ENCODE data around the gene TNKS1BP1. TPM values are rescaled to one million over a fixed set of nuclear protein-coding genes. Genes with fewer than 3 reads are reported as not detected.

Gene TNKS1BP1
- total and polyA plus RNA-seq, 8 donors, result 63.4 to 172 (median 80.8) TPM

DNA sequence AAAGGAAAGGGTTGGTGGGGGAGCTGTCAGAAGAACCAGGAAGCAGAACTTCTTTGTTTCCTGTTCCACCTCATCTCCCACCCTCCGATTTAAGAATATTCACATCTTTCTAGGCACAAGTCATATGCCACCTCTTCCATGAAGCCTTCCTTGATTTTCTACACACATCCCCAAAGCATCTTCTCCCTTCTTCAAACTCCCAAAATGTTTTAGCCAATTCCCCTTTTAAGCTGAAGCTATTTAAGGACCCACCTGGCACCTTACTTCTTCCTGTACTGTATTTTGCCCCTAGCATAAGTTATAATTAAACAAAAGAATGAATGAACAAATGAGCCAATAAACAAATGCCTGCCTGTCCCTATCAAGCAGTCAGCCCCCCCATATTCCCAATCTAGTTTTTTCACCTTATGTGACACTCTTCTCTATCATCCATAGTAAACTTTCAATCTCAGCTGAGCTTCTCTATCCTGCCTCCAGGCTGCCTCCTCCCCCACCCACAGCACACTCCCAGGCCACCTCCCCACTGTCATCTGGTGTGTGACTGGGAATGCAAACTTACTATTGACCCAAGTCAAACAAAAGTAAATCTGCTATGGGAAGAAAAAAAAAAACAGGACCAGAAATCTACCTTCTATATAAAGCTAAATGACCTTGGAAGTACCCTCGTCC is 3.9 kb downstream of the TNKS1BP1 start:
- Histone ChIP-seq H3K4me3 (peak overlapping the region in 2 of 4 donors; percentile 75 to 76), H3K27ac (peak overlapping the region in 3 of 4 donors; percentile 88 to 96 (median 89)), H3K36me3 (peaks cover 0 to 19% (median 9%) of the 10 kb centered on the region in 3 donors), H3K9me3 (no peaks in the 10 kb centered on the region), H3K4me1 (peaks cover 39 to 68% (median 48%) of the 10 kb centered on the region in 3 donors), H3K27me3 (no peaks in the 10 kb centered on the region)
- TF ChIP-seq, protein P1, sequence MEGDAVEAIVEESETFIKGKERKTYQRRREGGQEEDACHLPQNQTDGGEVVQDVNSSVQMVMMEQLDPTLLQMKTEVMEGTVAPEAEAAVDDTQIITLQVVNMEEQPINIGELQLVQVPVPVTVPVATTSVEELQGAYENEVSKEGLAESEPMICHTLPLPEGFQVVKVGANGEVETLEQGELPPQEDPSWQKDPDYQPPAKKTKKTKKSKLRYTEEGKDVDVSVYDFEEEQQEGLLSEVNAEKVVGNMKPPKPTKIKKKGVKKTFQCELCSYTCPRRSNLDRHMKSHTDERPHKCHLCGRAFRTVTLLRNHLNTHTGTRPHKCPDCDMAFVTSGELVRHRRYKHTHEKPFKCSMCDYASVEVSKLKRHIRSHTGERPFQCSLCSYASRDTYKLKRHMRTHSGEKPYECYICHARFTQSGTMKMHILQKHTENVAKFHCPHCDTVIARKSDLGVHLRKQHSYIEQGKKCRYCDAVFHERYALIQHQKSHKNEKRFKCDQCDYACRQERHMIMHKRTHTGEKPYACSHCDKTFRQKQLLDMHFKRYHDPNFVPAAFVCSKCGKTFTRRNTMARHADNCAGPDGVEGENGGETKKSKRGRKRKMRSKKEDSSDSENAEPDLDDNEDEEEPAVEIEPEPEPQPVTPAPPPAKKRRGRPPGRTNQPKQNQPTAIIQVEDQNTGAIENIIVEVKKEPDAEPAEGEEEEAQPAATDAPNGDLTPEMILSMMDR (IDR thresholded peaks at IDR 0.05), result no peak
- ATAC-seq, result peak; percentile 12 to 19 (median 14)
- FAIRE-seq, result no peak
- 37 to 48% methylated on average over 2 of the region's 2 CpGs for WGBS, 2 donors
- peak in 5 of 6 donors; percentile 45 to 65 (median 56) for DNase-seq
- intact Hi-C loops (cut with DNase I), result no loop called here

DNA sequence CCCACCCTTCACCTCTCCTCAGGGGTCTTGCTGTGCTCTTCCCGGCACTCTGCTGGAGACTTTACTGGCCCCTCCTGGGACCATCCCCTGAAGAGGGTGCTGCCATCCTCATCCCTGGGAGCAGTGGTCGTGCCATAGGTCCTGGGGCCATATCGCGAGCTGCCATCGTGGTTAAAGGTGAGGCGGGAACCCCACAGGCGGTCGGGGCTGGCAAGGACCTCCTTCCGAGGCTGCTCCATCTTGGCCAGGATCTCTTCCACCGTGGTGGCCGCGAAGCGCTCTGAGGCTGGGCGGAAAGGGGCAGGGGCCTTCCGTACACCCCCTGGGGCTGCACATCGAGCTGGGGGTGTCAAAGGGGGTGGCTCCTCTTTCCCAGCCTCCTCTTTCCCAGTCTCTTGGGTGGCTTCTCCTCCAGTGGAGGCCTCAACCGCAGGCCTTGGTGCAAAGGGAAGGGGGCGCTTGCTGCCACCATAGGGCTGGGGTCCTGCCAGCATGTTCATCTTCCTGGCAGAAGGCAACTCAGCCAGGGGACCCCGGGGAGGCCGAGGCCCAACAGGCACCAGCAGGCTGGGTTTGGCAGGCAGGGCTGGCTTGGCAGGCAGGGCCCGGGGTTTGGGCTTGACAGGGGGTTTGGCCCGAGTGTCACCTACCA is 4.6 kb downstream of the TNKS1BP1 start:
- peak overlapping the region in 1 of 4 donors; percentile 89 for H3K27ac ChIP-seq
- WGBS, 2 donors, result 73% methylated on average over 22 of the region's 22 CpGs
- TF ChIP-seq, protein P1 (IDR thresholded peaks at IDR 0.05), result no peak
- FAIRE-seq (no peak), DNase-seq (peak in 3 of 6 donors; percentile 31 to 81 (median 56)), ATAC-seq (no peak)
- no peaks in the 10 kb centered on the region for H3K27me3 ChIP-seq
- H3K9me3 ChIP-seq, result no peaks in the 10 kb centered on the region
- H3K36me3 ChIP-seq, result peaks cover 0 to 19% (median 9%) of the 10 kb centered on the region in 3 donors
- peaks cover 41 to 69% (median 44%) of the 10 kb centered on the region in 3 donors for H3K4me1 ChIP-seq
- H3K4me3 ChIP-seq, result no peak overlapping the region
- intact Hi-C loops (cut with DNase I), result no loop called here

DNA sequence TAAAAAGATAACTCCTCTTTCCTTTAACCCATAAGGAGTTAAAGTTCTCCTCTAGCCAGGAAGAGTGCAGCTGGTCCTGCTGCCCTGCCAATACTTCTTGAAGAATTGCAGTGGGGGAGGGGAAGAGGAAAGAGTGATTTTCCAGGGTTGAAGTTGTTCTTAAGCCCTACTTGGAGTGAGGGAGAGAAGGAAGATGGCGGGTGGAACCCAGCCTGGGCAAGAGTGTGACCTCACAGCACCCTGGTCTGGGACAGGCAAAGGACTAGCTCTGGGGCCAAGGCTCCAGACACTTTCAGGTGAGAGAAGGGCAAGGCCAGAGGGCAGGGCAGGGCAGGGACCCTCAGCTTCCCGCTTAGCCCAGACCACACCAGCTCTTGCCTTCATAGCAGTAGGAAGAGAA is 6.6 kb downstream of the TNKS1BP1 start:
- peak in 2 of 6 donors; percentile 21 to 45 for DNase-seq
- Histone ChIP-seq H3K4me1 (peaks cover 41 to 69% (median 45%) of the 10 kb centered on the region in 3 donors), H3K27ac (peak overlapping the region in 2 of 4 donors; percentile 17 to 34), H3K9me3 (no peaks in the 10 kb centered on the region), H3K27me3 (no peaks in the 10 kb centered on the region), H3K36me3 (peaks cover 0 to 35% (median 17%) of the 10 kb centered on the region in 3 donors), H3K4me3 (peak overlapping the region in 1 of 4 donors; percentile 7)
- ATAC-seq, result no peak
- no peak for FAIRE-seq
- 36 to 44% methylated on average over 2 of the region's 2 CpGs for WGBS, 2 donors
- TF ChIP-seq, protein P1 (IDR thresholded peaks at IDR 0.05), result no peak
- intact Hi-C loops (cut with DNase I), result no loop called here

DNA sequence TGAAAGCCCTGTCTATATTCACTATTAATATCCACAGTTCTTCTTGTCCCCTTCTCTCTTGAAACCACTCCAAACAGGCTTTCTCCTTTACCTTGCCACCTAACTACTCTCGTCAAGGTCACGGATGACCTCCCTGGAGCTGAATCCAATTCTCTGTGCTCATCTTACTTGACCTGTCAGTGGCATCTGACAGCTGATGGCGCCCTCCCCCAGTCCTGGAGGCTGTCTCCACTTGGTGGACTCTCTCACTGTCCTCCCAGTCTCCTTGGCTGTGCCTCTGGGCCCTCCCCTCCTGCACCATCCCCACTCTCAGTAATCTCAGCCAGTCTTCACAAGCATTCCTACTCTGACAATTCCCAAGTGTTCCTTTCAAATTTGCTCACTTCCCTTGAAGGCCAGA is 8.7 kb downstream of the TNKS1BP1 start:
- Histone ChIP-seq H3K27ac (peak overlapping the region in 2 of 4 donors; percentile 23 to 51), H3K9me3 (no peaks in the 10 kb centered on the region), H3K4me3 (no peak overlapping the region), H3K4me1 (peaks cover 43 to 70% (median 46%) of the 10 kb centered on the region in 3 donors), H3K27me3 (no peaks in the 10 kb centered on the region), H3K36me3 (peaks cover 0 to 44% (median 18%) of the 10 kb centered on the region in 3 donors)
- FAIRE-seq (no peak), DNase-seq (peak in 2 of 6 donors; percentile 15 to 33), ATAC-seq (no peak)
- WGBS, 2 donors, result 38 to 54% methylated on average over 3 of the region's 3 CpGs
- intact Hi-C loops (cut with DNase I), result no loop called here
- TF ChIP-seq, protein P1 (IDR thresholded peaks at IDR 0.05), result no peak

All from pancreas (tissue), 10 donors.